ENCODE results near the gene RIMBP2.
"Not testable (repeated sequence)": the region's sequence is repeated elsewhere in the genome, so short reads cannot be mapped to it uniquely, and the experiment has no call there.

The RIMBP2 gene

GRCh38 chr12:130650131-130650530, 66.0 kb downstream of the RIMBP2 start:
- no peak for DNase-seq

DNA sequence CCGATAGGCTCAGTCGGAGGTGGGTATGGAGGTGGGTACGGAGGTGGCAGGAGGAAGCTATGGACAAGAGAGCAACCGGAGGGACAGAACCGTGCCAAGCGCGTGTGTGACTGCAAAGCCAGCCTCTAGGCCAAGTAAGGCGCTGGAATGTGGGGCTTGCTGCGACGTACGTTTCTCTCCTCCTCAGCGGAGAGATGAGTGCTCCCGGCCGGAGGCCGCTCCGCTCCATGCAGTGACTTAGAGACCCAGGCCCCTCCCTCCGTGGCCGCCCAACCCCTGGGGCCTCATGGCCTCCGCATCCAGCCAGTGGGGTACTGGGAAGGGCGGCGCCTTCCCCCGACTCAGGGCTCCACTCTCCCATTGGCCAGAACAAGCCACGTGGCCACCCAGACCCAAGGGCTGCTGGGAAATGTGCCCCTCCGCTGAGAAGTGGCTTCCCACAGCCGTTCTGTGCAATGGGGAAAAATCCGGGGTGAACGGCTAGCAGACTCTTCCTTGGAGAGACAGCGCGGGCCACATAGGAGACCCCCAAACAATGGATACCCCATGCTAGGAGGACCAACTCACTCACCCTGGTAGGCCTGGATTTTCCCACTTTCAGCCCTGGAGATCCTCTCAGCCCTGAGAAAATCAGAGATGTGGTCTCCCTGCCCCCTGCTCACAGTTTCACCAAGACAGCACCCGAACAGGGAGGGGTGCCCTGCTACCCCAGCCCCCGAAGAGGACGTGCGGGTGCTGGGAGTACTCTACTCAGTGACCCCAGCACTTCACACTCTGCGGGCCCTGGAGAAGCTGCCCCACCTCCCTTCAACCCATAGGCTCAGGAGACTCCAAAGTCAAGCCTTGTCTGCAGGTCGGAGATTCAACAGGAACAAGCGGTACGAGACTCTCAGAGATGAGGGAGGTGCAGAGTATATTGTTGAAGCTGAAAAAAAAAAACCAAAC, 66.7 kb downstream of the RIMBP2 start:
- no peak for DNase-seq

DNA sequence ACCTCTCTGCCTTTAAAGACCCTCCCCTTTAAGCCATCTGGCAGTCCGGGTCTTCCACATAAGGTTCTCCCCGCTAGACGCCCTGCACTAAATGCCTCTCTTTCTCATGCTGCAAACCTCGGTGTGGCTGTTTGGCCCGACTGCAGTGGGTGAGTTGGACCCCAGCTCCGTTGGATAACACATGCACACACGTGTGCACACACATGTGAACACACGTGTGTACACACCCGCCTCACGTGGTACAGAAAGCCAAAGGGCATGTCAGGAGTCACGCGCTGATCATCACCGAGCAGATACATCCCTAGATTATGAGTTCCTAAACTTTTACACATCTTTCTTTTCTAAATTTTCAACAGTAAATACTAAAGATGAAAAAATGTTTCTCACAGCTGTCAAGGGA, 68.3 kb downstream of the RIMBP2 start:
- DNase-seq, result no peak

- no peak for DNase-seq
These were observed 69.3 kb downstream of the RIMBP2 start for GRCh38 chr12:130646716-130647370.

DNA sequence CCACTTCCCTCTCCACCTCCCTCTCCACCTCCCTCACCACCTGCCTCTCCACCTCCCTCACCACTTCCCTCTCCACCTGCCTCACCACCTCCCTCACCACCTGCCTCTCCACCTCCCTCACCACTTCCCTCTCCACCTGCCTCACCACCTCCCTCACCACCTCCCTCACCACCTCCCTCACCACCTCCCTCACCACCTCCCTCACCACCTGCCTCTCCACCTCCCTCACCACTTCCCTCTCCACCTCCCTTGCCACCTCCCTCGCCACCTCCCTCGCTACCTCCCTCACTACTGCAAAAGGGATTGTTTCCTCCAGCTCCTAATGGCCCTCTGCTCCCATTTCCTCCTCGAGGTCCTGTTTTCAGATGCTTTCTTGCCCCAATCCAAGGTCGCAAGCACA, 69.9 kb downstream of the RIMBP2 start:
- DNase-seq, result not testable (repeated sequence)

DNA sequence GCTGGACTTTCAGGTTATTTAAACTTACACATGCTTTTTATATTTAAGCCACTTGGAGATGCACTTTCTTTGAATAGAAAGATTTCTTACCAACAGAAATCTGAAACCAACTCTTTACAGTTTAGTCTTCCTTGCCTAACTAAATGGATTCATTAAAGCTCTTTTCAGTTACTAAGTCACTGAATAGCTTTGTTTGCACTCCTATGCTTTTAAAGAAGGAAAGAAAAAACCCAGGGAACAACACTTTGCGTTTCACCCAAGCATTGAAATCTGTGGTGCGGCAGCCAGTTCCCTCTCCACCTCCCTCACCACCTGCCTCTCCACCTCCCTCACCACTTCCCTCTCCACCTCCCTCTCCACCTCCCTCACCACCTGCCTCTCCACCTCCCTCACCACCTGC, 70.3 kb downstream of the RIMBP2 start:
- no peak for DNase-seq

DNA sequence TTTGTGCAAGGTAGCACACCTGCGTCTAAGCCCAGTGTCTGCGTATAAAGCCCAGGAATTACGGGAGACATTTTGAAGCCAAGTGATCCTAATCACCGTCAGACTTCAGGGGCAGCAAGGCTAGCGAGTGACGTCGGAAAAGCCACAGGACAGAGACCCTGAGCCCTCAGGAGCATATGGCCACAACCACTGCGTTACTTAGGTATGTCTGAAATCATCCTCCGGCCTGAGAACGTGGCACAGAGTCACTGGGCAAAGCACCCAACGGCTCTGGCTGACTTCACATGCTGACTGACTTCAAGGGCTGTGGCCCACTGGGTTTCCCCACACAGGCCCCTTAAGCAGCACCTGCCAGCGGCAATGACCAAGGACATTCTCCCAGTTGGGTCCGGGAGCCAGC, 71.5 kb downstream of the RIMBP2 start:
- DNase-seq, result no peak

GRCh38 chr12:130644146-130644545, 72.0 kb downstream of the RIMBP2 start:
- no peak for DNase-seq

GRCh38 chr12:130642856-130643255, 73.2 kb downstream of the RIMBP2 start:
- no peak for DNase-seq

DNA sequence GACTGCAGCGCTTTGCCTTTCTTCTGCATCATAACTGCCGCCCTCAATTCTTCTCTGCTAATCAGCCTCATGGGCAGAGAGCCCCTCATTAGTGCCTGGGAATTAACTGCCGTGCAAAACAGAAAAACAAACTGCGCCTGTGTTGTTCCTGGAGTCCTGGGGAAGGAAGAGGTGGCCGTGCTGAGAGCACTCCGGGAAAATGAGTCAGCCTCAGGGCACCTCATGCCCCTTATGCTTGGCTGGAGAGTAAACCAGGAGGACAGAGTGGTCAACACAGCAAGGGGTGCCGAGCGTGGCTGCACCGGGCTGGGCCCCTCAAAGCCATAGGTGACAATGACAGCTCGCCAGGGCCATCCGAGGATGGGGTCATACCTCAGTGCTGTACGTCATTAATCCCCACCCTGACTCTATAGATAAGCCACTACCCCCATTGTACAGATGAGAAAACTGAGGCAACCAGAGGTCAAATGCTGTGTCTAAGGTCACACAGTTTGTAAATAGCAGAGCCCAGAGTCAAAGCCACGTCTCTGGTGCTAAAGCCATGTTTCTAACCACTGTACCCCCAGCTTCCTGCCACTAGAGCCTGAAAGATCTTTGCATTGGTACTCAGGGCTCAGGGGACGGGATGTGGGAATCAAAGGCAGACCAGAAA, 74.4 kb downstream of the RIMBP2 start:
- DNase-seq, result no peak

- DNase-seq, result no peak
These were observed 75.2 kb downstream of the RIMBP2 start for GRCh38 chr12:130640901-130641300.

DNA sequence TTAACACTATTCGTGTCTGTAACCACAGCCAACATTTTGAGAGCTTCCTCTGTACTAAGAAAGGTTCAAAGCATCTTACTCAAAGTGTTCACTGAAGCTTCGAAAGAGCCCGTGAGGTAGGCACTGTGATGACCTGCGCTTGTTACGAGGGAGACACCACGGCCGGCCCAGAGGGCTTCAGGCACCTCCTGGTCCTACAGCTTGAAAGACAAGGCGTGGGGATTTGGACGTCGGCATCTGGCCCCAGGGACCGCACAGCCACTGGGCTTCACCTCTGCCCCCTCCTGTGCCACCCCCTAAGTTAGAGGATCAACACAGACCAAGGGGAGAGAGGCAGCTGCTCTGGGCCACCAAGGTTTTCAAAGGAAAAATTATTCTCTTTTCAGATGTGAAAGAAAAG, 75.6 kb downstream of the RIMBP2 start:
- DNase-seq, result no peak

- DNase-seq, result no peak
These were observed 76.3 kb downstream of the RIMBP2 start for GRCh38 chr12:130639476-130640424.

- no peak for DNase-seq
These were observed 79.7 kb downstream of the RIMBP2 start for GRCh38 chr12:130636370-130636769.

DNA sequence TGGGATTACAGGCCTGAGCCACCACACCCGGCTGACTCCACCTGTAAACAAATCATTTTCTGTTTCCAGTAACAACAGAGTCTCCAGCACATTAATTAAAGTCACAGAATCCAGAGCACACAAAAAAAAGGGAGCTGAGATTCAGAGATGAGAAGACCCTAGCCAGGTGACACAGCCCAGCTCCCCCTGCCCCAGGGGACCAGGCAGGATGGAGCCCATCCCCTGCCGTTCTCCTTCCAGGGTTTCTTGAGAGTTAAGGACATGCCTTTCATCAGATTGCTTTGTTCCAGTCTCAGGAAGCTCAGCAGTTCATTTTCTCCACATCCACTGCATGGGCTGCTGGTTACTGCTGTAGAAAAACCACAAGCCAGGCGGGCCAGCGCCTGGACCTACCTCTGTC, 81.2 kb downstream of the RIMBP2 start:
- no peak for DNase-seq

GRCh38 chr12:130633771-130634170, 82.3 kb downstream of the RIMBP2 start:
- DNase-seq, result no peak

- no peak for DNase-seq
These were observed 83.5 kb downstream of the RIMBP2 start for GRCh38 chr12:130632642-130633041.

DNA sequence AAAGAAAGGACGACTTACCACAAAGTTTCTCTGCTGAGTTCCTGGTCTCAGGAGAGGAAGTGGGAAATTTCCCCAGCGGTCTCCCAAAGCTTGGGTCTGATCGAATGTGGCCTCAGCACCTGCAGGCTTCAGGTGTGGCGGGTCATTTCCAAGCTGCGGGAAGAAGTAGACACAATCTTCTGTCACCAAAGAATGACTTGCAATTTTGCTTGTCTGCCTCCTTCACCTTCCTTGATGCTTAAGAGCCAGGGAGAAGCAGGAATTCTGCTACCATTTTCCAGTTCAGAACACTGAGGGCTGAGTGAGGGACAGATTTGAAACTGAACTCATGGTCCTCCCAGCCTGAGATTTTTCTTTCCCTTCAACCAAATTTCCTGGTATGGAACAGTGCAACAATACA, 87.8 kb downstream of the RIMBP2 start:
- no peak for DNase-seq

GRCh38 chr12:130627175-130627574, 88.9 kb downstream of the RIMBP2 start:
- no peak for DNase-seq

GRCh38 chr12:130626601-130627000, 89.5 kb downstream of the RIMBP2 start:
- no peak for DNase-seq

DNA sequence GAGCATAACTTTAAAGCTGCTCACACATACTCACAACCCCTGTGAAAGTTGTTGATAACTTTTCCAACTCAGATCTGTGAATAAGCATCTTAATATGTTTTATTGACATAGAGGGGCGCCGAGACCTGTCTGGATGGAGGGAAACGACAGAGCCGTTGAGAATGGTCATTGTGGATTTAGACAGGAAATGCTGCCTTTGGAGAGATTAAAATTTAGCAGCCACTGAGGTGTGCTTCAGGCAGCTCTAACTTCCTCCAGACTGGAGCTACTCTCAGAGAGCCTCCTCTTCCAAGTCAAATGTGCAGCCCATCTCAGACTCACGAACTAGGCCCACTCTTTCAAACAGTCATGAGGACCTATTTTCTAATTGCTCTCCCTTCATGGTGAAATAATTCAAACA, 90.9 kb downstream of the RIMBP2 start:
- DNase-seq, result no peak

GRCh38 chr12:130622803-130623202, 93.3 kb downstream of the RIMBP2 start:
- no peak for DNase-seq
